Astrocyte (in vitro differentiated cells and primary cell): ENCODE data around the gene MCM3AP.

Source experiments
- CTCF ChIP-seq: IDR thresholded peaks from 2 replicates; pipeline ENCODE4 v1.5.1; 2011; ENCODE audit warnings: low read depth, mild to moderate bottlenecking, inconsistent platforms, low read length, moderate library complexity; ENCODE audit not compliant: insufficient read depth
- EZH2 ChIP-seq: IDR thresholded peaks from 2 replicates; pipeline ENCODE4 v1.6.1; 2012; ENCODE audit warnings: mild to moderate bottlenecking, low read length, inconsistent platforms; ENCODE audit not compliant: insufficient read depth

GRCh38 chr21:46286648-46287002 is 1.2 kb upstream of the MCM3AP start:
- TF ChIP-seq CTCF: no peak
- TF ChIP-seq EZH2: no peak
